OCI-LY3 (cell line): Measurements from ENCODE around the gene CIB4.
"Not testable (repeated sequence)": the region's sequence is repeated elsewhere in the genome, so short reads cannot be mapped to it uniquely, and the experiment has no call there.

Experiments
- H2AFZ ChIP-seq: fragments of 200-600, 300-600 bp; shearing (Covaris generic); 2 replicates; pipeline ENCODE4 v1.6.0; 2014; ENCODE audit warnings: antibody characterized with exemption, low read depth, low read length
- H3K27ac ChIP-seq: fragments of 200-600, 300-600 bp; sonication (generic); 2 replicates; pipeline ENCODE4 v1.5.1; 2014; ENCODE audit warnings: mild to moderate bottlenecking, low read length, moderate library complexity, mixed read lengths
- H3K27me3 ChIP-seq: fragments of 200-600, 300-600 bp; sonication (generic); 2 replicates; pipeline ENCODE4 v1.6.1; 2014; ENCODE audit warnings: low read depth, low read length, mixed read lengths
- H3K36me3 ChIP-seq: fragments of 200-600, 300-600 bp; sonication (generic); replicated peaks from 2 replicates; pipeline ENCODE3; 2014; ENCODE audit warnings: low read depth, low read length, mixed read lengths
- H3K4me1 ChIP-seq: fragments of 300-600, 200-600 bp; sonication (generic); 2 replicates; pipeline ENCODE4 v1.6.1; 2014; ENCODE audit warnings: low read length, mixed read lengths
- H3K4me2 ChIP-seq: fragments of 200-600, 300-600 bp; sonication (generic); 2 replicates; pipeline ENCODE4 v1.6.1; 2014; ENCODE audit warnings: low read length, mixed read lengths
- H3K4me3 ChIP-seq: fragments of 300-600, 200-600 bp; sonication (generic); 2 replicates; pipeline ENCODE4 v1.5.1; 2014; ENCODE audit warnings: antibody characterized with exemption, mild to moderate bottlenecking, low read length, moderate library complexity
- H3K79me2 ChIP-seq: fragments of 300-600, 200-600 bp; shearing (Covaris generic); 2 replicates; pipeline ENCODE4 v1.6.1; 2014; ENCODE audit warnings: mild to moderate bottlenecking, low read length, mixed read lengths
- H3K9ac ChIP-seq: fragments of 300-600, 200-600 bp; shearing (Covaris generic); 2 replicates; pipeline ENCODE4 v1.6.0; 2014; ENCODE audit warnings: mild to moderate bottlenecking, low read length, moderate library complexity
- H3K9me3 ChIP-seq: fragments of 200-600, 300-600 bp; shearing (Covaris generic); 2 replicates; pipeline ENCODE4 v1.6.1; 2014; ENCODE audit warnings: low read length, mixed read lengths; ENCODE audit not compliant: insufficient read depth
- H4K20me1 ChIP-seq: fragments of 200-600, 300-600 bp; sonication (generic); 2 replicates; pipeline ENCODE4 v1.6.1; 2016; ENCODE audit warnings: low read length, mixed read lengths; ENCODE audit not compliant: insufficient read depth
- CTCF ChIP-seq: fragments of 200-600, 300-600 bp; sonication (generic); IDR thresholded peaks from 2 replicates; pipeline ENCODE4 v1.5.1; 2014; ENCODE audit warnings: antibody characterized with exemption, low read length, low read depth
- EZH2phosphoT487 ChIP-seq: fragments of 200-600 bp; shearing (Covaris generic); IDR thresholded peaks from 2 replicates; pipeline ENCODE4 v1.6.1; 2018; ENCODE audit warnings: antibody characterized with exemption, mixed run types, low read depth

CIB4 gene

GRCh38 chr2:26657265-26657664, 16.1 kb upstream of the CIB4 start:
- Histone ChIP-seq H4K20me1 (no peaks in the 10 kb centered on the region), H2AFZ (no peak overlapping the region), H3K27ac (no peak overlapping the region)

DNA sequence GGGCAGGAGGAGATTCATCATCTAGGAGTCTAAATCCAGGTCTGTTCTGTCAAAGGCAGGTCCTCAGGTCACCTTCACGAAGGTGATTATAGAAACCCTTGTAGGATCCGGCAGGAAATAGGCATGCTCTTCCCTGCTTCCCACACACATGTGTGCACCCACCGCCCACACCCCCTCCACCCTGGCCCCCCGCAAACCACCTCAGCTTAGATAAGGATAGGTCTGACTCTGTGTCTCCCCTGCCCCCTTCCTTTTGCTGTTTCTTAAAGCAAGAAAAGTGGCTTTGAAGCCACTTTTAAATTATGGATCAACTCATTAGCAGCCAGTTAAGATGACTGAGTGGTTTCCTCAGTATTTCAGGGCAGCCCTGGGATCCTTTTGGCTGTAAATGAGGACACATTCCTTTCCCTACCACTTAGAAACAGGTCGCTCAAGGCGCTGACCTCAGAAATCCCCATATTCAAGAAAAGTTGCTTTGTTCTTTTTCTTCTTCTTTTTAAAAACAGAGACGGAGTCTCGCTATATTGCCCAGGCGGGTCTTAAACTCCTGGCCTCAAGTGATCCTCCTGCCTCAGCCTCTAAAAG, 14.5 kb upstream of the CIB4 start:
- H3K27me3 ChIP-seq, result peaks cover 14% of the 10 kb centered on the region
- H3K9ac ChIP-seq, result no peak overlapping the region
- no peak overlapping the region for H2AFZ ChIP-seq

More at GRCh38 chr2:26657265-26657664, 16.1 kb upstream of the CIB4 start:
- Histone ChIP-seq H3K9ac (no peak overlapping the region), H3K9me3 (no peaks in the 10 kb centered on the region), H3K36me3 (no peaks in the 10 kb centered on the region), H3K79me2 (no peaks in the 10 kb centered on the region), H3K4me2 (no peak overlapping the region), H3K27me3 (peaks cover 9% of the 10 kb centered on the region), H3K4me3 (no peak overlapping the region), H3K4me1 (no peaks in the 10 kb centered on the region)
- TF ChIP-seq CTCF (no peak), EZH2phosphoT487 (no peak)

GRCh38 chr2:26655120-26655519, 14.0 kb upstream of the CIB4 start:
- H3K4me3 ChIP-seq, H2AFZ ChIP-seq, H3K27ac ChIP-seq, H3K4me2 ChIP-seq, H3K4me1 ChIP-seq, H3K9ac ChIP-seq, H3K79me2 ChIP-seq, H3K9me3 ChIP-seq, H4K20me1 ChIP-seq, H3K36me3 ChIP-seq: not testable (repeated sequence)
- H3K27me3 ChIP-seq, result peaks cover 14% of the 10 kb centered on the region

More for the DNA sequence above, 14.5 kb upstream of the CIB4 start:
- TF ChIP-seq CTCF, result no peak
- no peak for TF ChIP-seq EZH2phosphoT487
- H3K4me2 ChIP-seq, result no peak overlapping the region
- H3K36me3 ChIP-seq, result no peaks in the 10 kb centered on the region
- no peak overlapping the region for H3K4me3 ChIP-seq
- H3K27ac ChIP-seq, result no peak overlapping the region
- H3K79me2 ChIP-seq, result no peaks in the 10 kb centered on the region
- no peaks in the 10 kb centered on the region for H3K9me3 ChIP-seq
- no peaks in the 10 kb centered on the region for H3K4me1 ChIP-seq
- H4K20me1 ChIP-seq, result no peaks in the 10 kb centered on the region

GRCh38 chr2:26654061-26654340, 12.8 kb upstream of the CIB4 start:
- Histone ChIP-seq H3K27me3 (peaks cover 14% of the 10 kb centered on the region), H3K4me3 (no peak overlapping the region), H4K20me1 (no peaks in the 10 kb centered on the region), H3K36me3 (no peaks in the 10 kb centered on the region), H3K9me3 (no peaks in the 10 kb centered on the region), H3K27ac (no peak overlapping the region), H2AFZ (no peak overlapping the region), H3K79me2 (no peaks in the 10 kb centered on the region), H3K4me1 (no peaks in the 10 kb centered on the region), H3K4me2 (no peak overlapping the region), H3K9ac (no peak overlapping the region)
- TF ChIP-seq EZH2phosphoT487 (no peak), CTCF (no peak)
